ENCODE measurements around the gene RPS3.

RPS3 gene

GRCh38 chr11:75420224-75421034, 21.1 kb downstream of the RPS3 start:
- DNase-seq (ENCODE audit: low read depth) = no peak

DNA sequence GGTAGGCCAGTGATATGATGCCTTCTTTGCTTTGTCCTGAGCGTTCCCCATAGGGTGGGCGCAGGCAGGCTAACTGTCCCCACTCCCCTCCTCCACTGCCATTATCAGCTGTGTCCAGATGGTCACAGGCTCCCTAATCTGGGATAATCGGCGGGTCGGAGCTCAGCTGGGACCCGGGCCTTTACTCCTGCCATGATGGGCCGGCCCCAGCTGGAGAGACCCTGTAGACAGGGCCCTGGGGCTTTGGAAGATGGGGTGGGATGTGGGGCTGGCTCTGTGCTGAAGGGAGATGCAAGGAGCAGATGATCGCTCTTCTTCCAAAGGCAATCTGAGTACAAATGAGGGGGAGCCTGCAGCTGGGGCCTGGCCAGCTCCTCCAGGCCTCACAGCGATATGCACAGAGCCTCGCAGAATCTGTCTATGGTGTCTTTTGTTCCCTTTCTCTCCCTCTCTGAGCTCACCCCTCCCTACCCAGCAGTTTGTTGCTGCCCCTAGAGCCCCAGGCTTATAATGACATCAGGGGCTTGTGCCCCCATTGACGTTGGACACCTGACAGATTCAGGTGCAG, 21.8 kb downstream of the RPS3 start:
- no peak for DNase-seq (ENCODE audit: low read depth)

DNA sequence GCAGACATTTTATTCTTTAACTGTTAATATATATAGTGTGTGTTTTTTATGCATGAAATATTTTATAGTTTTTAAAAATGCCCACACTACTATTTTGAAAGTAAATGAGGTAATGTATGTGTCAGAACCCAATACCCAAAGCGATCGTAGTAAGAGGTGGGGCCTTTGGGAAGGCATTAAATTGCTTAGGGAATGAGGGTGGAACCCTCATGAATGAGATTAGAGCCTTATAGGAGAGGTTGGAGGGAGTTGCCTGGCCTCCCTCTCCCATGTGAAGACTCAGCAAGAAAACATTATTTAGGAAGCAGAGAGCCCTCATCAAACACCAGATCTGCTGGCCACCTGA, 22.6 kb downstream of the RPS3 start:
- DNase-seq (ENCODE audit: low read depth) = no peak

- DNase-seq (ENCODE audit: low read depth) = no peak
Observed at GRCh38 chr11:75422248-75423231, 23.2 kb downstream of the RPS3 start.

DNA sequence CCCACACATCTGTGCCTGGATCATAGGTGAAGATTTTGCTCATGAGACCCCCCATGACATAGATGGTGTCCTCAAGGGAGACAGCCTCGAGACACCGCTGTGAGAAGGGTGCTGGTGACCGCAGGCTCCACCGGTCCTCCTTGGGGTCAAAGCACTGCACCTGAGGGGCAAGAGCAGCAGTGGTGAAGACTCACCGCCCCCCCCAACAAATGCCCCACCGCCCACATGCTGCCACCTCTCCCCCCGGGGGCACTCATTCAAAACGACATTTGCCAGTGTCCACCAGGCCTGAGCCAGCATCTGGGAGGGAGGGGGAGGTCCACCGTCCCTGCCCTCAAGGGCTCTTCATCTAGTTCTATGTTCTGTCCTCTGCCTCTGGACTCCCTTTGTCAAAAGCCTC, 24.4 kb downstream of the RPS3 start:
- no peak for DNase-seq (ENCODE audit: low read depth)

GRCh38 chr11:75424396-75424795, 25.1 kb downstream of the RPS3 start:
- peak; percentile 88 for DNase-seq (ENCODE audit: low read depth)

- DNase-seq (ENCODE audit: low read depth) = no peak
Observed at GRCh38 chr11:75425422-75425821, 26.1 kb downstream of the RPS3 start.

GRCh38 chr11:75426720-75427086, 27.4 kb downstream of the RPS3 start:
- no peak for DNase-seq (ENCODE audit: low read depth)

DNA sequence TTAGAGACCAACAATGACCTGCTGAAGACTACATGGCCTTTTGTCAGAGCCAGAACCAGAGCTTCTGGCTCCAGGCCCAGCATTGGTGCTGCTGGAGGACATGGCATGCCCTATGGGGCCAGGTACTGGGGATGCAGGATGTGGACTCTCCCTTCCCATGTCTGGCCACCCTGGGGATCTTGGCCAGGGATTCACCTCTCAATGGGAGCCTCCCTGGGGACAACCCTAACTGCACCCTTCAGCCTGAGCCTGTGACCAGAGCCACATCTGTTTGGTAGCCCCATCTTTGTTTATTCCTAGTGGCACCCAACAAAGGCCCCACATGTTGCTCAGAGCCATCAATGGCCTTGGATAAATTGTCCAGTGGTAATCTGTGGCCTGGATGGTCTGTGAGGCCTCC, 27.9 kb downstream of the RPS3 start:
- DNase-seq (ENCODE audit: low read depth) = no peak

GRCh38 chr11:75428281-75428724, 29.0 kb downstream of the RPS3 start:
- DNase-seq (ENCODE audit: low read depth) = no peak

DNA sequence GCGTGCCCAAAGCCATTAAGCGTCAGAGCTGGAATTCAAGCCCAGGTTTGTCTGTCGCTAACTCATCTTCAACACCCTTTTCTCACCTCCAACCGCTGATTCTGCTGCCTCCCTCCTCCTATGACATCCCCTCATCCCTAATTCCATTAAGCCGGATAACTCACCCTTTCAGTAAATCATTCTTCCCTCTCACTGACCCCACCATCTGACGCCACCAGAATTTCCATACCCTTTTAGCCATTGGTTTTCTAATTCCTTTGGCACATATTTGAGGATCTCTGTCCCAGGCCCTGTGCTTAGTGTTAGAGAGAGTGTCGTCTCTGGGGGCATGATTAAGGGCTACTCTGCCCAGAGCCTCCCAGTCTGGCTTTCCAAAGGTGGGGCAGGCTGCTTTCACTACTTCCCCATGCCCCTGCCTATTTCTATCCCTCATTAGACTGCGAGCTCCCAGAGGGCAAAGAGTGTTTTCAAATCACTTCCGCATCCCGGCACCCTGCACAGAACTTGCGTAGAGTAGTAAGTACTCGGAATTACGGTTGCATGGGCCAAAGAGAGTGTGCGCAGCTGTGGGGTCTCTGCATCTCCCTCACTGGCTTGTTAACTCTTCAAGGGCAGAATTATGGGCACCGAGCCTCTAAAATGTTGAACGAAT, 29.8 kb downstream of the RPS3 start:
- DNase-seq (ENCODE audit: low read depth) = no peak

DNA sequence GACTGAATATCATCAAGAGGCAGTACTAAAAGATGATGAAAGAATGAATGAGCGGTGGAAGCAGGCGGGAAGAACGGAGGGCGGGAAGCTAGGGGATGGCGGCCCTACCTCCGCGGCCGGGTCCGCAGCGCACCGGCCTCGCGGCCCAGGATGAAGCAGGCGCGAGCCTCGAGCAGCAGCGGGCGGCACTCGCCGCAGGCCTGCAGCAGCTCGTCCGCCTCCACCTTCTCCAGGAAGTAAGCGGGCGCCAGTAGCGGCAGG, 30.3 kb downstream of the RPS3 start:
- no peak for DNase-seq (ENCODE audit: low read depth)

DNA sequence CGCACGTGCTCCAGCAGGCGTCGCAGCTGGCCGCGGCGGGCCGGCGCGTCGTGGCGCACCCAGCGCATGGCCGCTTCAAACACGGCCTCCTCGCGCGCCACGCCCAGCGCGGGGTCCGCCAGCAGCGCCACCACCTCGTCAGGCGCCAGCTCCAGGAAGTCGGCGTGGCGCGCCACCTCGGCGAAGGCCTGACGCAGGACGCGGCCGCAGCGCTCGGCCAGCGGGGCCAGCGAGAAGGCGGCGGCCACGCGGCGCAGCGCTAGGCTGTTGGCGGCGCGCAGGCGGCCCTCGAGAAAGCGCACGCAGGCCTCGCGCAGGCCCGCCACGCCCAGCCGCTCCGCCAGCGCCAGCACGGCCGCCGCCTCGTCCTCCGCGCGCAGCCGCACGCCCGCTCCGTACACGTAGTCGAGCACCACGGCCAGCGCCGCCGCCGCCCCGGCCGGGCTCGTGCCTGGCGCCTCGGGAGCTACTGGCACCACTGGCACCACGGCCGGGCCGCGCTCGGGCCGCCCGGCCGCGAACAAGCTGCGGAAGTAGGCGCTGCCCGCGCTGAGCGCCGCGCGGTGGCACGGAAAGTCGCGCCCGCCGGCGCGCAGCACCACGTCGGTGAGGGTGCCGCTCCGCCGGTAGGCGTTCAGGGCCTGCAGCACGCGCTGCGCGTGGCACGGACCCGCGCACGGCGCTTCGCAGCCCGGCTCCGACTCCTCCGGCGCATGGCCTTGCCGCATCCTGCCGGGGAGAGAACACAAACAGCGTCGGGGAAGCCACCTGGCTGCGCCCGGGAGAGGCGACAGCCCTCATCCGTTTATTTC, 30.8 kb downstream of the RPS3 start:
- peak; percentile 83 for DNase-seq (ENCODE audit: low read depth)

GRCh38 chr11:75430714-75431532, 31.6 kb downstream of the RPS3 start:
- no peak for DNase-seq (ENCODE audit: low read depth)

DNA sequence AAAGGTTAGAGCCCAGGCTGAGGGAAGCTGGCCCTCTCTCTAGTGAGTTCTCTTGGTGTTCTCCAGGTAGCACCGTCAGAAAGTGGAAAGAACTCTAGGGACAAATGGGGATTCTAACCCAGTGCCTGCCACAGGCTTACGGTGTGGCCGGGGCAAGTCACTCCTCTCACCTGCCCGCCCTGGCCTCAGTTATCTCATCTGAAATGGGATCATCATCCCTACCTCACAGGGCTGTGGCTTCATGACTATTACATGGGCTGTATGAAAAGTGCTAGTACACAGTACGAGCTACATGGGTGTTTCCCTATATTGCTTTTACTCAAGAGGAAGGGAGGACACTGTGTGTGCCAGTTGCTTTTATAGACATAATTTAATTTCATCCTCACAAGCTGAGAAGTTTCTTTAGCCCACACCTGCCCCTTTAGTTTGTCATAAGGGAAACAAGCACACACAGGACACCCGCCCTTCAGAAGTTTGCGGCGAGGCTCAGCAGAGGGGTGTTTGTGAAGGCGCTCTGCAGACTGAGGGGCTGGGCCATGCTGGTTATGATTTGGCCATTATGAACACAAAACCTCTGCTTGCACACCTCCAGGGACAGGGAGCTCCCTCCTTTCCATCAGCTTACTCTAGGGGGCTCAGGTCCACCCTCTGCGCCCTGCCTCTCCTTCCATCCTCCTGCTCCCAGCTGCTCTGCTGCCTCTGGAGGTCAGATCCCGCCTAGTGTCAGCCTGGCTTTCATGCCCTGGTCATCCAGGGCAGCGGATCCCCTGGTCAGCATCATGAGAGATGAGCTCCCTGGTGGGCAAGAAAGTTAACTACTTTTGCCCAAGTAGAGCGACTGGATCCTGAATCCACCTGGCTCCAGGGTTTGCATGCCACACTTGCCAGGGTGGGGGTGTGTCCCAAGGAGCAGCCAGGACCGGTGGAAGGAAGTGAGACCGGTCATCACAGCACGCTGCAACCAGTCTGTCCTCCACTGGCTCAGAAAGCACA, 32.5 kb downstream of the RPS3 start:
- DNase-seq (ENCODE audit: low read depth) = no peak

GRCh38 chr11:75432911-75433321, 33.6 kb downstream of the RPS3 start, which contains the start of gene KLHL35:
Gene KLHL35 (minus strand): TSS chr11:75433203. CDS start chr11:75430629, 2,574 bp downstream.
- DNase-seq (ENCODE audit: low read depth) = no peak

DNA sequence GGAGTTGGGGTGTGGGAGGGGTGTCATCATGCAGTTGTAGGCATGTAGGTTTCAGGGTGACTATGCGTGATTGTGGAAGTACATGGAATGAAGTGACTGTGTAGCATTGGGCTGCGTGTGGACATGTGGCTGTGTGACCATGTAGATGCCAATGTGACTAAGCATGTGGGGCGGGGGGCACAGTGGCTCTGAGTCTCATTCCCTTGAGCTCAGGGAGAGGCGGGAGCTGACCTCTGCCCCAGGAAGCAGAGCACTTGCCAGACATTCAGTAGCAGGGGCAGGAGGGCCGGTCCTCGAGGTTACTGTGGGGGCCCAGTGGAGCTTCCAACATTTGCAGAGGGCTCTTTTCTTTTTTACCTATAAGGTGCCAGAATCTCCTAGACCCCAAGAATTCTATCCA, 34.1 kb downstream of the RPS3 start:
- DNase-seq (ENCODE audit: low read depth) = no peak

DNA sequence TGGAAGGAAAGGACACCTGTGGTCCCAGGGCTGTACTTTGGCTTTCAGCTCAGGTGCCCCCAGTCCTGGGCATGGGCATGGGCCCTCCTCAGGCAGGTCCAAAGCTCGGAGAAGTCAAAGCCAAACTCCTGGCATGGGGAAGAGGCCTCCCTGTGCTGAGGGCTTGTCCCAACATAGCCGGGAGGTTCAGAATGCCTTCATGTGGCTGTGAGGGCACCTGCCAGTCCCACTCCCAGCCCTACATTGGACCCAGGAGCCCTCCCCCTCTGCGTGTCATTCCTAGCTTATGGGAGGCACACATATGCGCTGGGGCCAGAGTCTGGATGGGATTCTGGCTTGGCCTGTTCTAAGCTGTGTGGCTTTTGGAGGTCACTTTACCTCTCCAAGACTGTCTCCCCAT, 34.7 kb downstream of the RPS3 start:
- DNase-seq (ENCODE audit: low read depth) = no peak

GRCh38 chr11:75434886-75435570, 35.7 kb downstream of the RPS3 start:
- no peak for DNase-seq (ENCODE audit: low read depth)
